ENCODE measurements around the gene GJD4. TPM values are rescaled to one million over a fixed set of nuclear protein-coding genes. Genes with fewer than 3 reads are reported as not detected.

The GJD4 gene
- total RNA-seq, 4 donors from 2014 or later, result 0.42 to 1.2 TPM; not detected in 2

DNA sequence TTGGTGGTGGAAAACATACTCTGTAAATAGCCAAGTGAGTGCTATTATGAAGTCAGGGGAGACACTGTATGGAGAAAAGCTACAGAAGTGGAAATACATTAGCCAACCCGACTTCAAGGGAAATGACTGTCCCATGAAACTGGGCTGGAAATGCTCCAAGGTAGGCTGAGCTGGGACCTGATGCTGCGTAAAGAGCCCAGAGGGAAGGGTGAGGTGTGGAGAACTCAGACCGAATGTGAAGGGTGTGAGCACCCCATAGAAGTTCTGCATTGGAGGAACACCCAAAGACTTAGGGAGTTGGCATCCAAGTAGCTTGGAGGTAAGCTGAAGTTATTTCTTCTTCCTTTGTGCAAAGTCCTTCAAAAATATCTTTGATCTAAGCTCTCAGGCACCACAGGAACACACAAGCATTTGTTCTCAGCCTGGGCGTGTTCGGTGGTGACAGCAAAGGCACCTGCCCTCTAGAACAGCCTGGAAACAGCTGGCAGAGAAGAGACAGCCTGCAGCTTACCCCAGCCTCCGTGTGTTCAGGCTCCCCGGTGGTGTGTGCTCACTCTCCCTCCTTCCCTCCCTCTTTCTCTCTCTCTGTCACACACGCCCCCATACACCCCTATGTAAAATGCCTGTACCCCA, 19.1 kb upstream of the GJD4 start:
- peaks cover 8% of the 10 kb centered on the region for H3K4me1 ChIP-seq
- no peaks in the 10 kb centered on the region for H3K36me3 ChIP-seq
- H3K4me3 ChIP-seq, result no peak overlapping the region
- no peak for DNase-seq (ENCODE audit: low spot score in 2 of 2)
- no peaks in the 10 kb centered on the region for H3K27me3 ChIP-seq
- H3K9me3 ChIP-seq, result no peaks in the 10 kb centered on the region
- H3K27ac ChIP-seq, result no peak overlapping the region
- no peak for TF ChIP-seq POLR2AphosphoS5 (IDR thresholded peaks at IDR 0.05)
- no peak for TF ChIP-seq POLR2A (IDR thresholded peaks at IDR 0.05)
- TF ChIP-seq, protein P1, sequence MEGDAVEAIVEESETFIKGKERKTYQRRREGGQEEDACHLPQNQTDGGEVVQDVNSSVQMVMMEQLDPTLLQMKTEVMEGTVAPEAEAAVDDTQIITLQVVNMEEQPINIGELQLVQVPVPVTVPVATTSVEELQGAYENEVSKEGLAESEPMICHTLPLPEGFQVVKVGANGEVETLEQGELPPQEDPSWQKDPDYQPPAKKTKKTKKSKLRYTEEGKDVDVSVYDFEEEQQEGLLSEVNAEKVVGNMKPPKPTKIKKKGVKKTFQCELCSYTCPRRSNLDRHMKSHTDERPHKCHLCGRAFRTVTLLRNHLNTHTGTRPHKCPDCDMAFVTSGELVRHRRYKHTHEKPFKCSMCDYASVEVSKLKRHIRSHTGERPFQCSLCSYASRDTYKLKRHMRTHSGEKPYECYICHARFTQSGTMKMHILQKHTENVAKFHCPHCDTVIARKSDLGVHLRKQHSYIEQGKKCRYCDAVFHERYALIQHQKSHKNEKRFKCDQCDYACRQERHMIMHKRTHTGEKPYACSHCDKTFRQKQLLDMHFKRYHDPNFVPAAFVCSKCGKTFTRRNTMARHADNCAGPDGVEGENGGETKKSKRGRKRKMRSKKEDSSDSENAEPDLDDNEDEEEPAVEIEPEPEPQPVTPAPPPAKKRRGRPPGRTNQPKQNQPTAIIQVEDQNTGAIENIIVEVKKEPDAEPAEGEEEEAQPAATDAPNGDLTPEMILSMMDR (IDR thresholded peaks at IDR 0.05), result no peak
- no peak for TF ChIP-seq EP300 (IDR thresholded peaks at IDR 0.05)
- 28% methylated on average over 8 of the region's 8 CpGs for WGBS

DNA sequence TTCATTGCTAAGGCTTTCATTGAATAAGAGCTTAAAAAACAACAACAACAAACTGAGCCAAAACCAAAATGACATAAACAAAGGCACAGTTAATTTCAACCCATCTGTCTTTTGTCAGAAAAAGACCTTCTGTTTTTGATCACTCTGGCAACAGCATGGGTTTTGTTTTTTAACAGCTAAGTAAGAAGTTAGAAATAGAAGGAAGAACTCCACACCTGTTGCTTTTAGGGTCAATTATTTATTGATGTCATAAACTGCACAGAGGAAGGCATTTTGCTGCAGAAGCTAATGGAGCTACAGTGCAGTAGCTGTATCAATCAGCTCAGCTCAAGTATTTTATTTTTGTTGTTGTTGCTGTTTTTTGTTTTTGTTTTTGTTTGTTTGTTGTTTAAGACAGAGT, 16.3 kb upstream of the GJD4 start:
- H3K9me3 ChIP-seq, result no peaks in the 10 kb centered on the region
- no peak for DNase-seq (ENCODE audit: low spot score in 2 of 2)
- H3K27ac ChIP-seq, result no peak overlapping the region
- peaks cover 8% of the 10 kb centered on the region for H3K4me1 ChIP-seq
- H3K27me3 ChIP-seq, result peaks cover 3% of the 10 kb centered on the region
- no peaks in the 10 kb centered on the region for H3K36me3 ChIP-seq
- H3K4me3 ChIP-seq, result no peak overlapping the region
- TF ChIP-seq, protein P1 (IDR thresholded peaks at IDR 0.05), result no peak
- TF ChIP-seq POLR2A (IDR thresholded peaks at IDR 0.05) (no peak), EP300 (IDR thresholded peaks at IDR 0.05) (no peak), POLR2AphosphoS5 (IDR thresholded peaks at IDR 0.05) (no peak)

DNA sequence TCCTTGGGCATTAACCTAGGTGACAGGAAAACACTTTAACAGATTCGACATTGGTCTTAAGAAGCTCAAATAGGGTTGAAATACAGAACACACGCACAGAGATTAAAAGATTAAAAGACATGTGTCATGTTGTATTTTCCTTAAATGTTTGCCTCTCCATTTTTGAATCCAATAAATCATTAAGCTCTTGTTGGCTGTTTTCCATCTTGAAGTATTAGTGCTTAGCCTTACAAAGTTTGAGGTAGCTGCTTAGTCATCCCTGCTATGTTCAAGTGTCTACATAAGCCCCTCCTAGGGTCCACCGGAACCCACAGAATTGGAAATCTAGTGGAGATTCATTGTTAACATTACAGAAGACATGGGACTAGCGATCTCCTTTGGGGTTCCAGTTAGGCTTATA, 12.7 kb upstream of the GJD4 start:
- no peaks in the 10 kb centered on the region for H3K4me1 ChIP-seq
- no peak overlapping the region for H3K4me3 ChIP-seq
- no peaks in the 10 kb centered on the region for H3K36me3 ChIP-seq
- H3K27ac ChIP-seq, result no peak overlapping the region
- TF ChIP-seq EP300 (IDR thresholded peaks at IDR 0.05) (no peak), POLR2A (IDR thresholded peaks at IDR 0.05) (no peak), POLR2AphosphoS5 (IDR thresholded peaks at IDR 0.05) (no peak)
- TF ChIP-seq, protein P1 (IDR thresholded peaks at IDR 0.05), result no peak
- peaks cover 3% of the 10 kb centered on the region for H3K27me3 ChIP-seq
- no peaks in the 10 kb centered on the region for H3K9me3 ChIP-seq
- DNase-seq (ENCODE audit: low spot score in 2 of 2), result no peak
- WGBS, result 73% methylated on average over 4 of the region's 4 CpGs

DNA sequence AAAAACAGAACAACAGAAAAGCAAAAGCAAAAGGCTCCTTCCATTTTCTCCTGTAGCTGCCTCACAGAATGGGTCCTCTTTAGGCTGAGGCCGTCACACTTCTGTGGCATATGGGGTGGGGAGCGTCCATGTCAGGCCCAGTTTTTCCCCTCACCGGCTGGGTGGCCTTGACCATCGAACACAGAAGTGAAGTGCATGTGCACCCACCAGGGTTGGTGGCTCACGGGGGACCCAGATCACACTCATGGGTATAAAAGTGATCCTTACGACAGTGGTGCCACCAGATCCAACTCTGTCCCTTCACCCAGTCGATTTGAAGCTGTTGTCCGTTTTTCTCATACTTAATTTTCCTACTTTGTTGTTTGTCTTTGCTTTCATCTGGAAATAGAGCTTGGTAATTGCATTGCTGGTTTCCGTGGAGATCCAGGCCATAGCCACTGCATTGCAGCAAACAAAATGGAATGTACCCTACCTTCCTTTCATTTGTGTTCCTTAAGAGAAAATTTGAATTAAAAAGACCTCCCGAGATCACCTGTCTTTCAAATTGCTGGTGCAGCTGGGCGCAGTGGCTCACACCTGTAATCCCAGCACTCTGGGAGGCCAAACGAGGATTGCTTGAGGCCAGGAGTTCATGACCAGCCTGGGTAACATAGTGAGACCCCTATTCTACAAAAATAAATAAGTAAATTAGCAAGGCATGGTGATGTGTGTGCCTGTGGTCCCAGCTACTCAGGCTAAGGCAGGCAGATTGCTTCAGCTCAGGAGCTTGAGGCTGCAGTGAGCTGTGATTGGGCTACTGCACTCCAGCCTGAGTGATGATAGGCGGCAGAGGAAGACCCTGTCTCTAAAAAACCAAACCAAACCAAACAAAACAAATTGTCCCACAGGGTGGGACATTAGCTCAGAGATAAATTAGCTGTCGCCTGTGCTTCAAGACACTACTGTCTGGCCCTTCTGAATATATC, 10.7 kb upstream of the GJD4 start:
- H3K36me3 ChIP-seq, result no peaks in the 10 kb centered on the region
- 64% methylated on average over 14 of the region's 14 CpGs for WGBS
- no peak for DNase-seq (ENCODE audit: low spot score in 2 of 2)
- H3K9me3 ChIP-seq, result no peaks in the 10 kb centered on the region
- no peaks in the 10 kb centered on the region for H3K4me1 ChIP-seq
- peaks cover 3% of the 10 kb centered on the region for H3K27me3 ChIP-seq
- TF ChIP-seq, protein P1 (IDR thresholded peaks at IDR 0.05), result no peak
- TF ChIP-seq POLR2A (IDR thresholded peaks at IDR 0.05), result no peak
- no peak overlapping the region for H3K27ac ChIP-seq
- no peak overlapping the region for H3K4me3 ChIP-seq

DNA sequence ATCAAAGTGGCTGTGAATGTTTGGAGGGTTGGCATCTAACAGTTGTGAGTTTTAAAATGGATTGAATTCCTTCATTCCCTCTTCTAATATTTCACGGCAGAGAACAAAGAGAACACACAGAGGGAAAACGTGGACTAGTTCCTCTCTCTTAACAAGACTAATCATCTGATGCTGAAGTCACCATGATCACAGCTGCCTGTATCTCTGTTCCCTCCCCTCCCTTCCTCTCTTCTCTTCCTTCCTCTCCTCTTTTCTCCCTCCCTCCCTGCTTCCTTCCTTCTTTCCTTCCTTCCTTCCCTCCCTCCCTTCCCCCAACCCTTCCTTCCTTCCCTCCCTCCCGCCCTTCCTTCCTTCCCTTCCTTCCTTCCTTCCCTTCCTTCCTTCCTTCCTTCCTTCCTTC, 10.0 kb upstream of the GJD4 start:
- no peaks in the 10 kb centered on the region for H3K9me3 ChIP-seq
- H3K27ac ChIP-seq, result no peak overlapping the region
- TF ChIP-seq EP300 (IDR thresholded peaks at IDR 0.05) (no peak), POLR2AphosphoS5 (IDR thresholded peaks at IDR 0.05) (no peak), POLR2A (IDR thresholded peaks at IDR 0.05) (no peak)
- TF ChIP-seq, protein P1 (IDR thresholded peaks at IDR 0.05), result no peak
- peaks cover 5% of the 10 kb centered on the region for H3K27me3 ChIP-seq
- no peaks in the 10 kb centered on the region for H3K4me1 ChIP-seq
- H3K36me3 ChIP-seq, result no peaks in the 10 kb centered on the region
- H3K4me3 ChIP-seq, result no peak overlapping the region
- 44% methylated on average over 3 of the region's 3 CpGs for WGBS
- DNase-seq (ENCODE audit: low spot score in 2 of 2), result no peak
